ENCODE data around the gene TM7SF2. TPM values are rescaled to one million over a fixed set of nuclear protein-coding genes. Genes with fewer than 3 reads are reported as not detected.

TM7SF2 gene
- total RNA-seq, 1 donor from 2014 or later = 56.7 TPM

GRCh38 chr11:65150509-65151299, 39.0 kb downstream of the TM7SF2 start:
- intact Hi-C loops (cut with micrococcal nuclease) = no loop called here
- H3K9me3 ChIP-seq (replicated peaks) = peaks cover 10% of the 10 kb centered on the region
- DNase-seq = peak; percentile 83
- peak overlapping the region; percentile 77 for H3K27ac ChIP-seq (replicated peaks)
- no peaks in the 10 kb centered on the region for H3K27me3 ChIP-seq (ENCODE audit: low read depth)
- peaks cover 18% of the 10 kb centered on the region for H3K4me1 ChIP-seq
- H3K36me3 ChIP-seq = no peaks in the 10 kb centered on the region
- peak overlapping the region; percentile 17 for H3K4me3 ChIP-seq
- no peak for TF ChIP-seq CTCF (IDR thresholded peaks at IDR 0.05; ENCODE audit: borderline replicate concordance)

GRCh38 chr11:65151331-65151899, 39.7 kb downstream of the TM7SF2 start:
- H3K27ac ChIP-seq (replicated peaks) = peak overlapping the region; percentile 77
- no peaks in the 10 kb centered on the region for H3K36me3 ChIP-seq
- intact Hi-C loops (cut with micrococcal nuclease) = no loop called here
- H3K9me3 ChIP-seq (replicated peaks) = peaks cover 10% of the 10 kb centered on the region
- DNase-seq = no peak
- TF ChIP-seq CTCF (IDR thresholded peaks at IDR 0.05; ENCODE audit: borderline replicate concordance) = no peak
- peaks cover 18% of the 10 kb centered on the region for H3K4me1 ChIP-seq
- H3K4me3 ChIP-seq = no peak overlapping the region
- H3K27me3 ChIP-seq (ENCODE audit: low read depth) = no peaks in the 10 kb centered on the region

- Histone ChIP-seq H3K4me1 (peaks cover 18% of the 10 kb centered on the region), H3K4me3 (no peak overlapping the region), H3K9me3 (replicated peaks) (peaks cover 7% of the 10 kb centered on the region), H3K36me3 (no peaks in the 10 kb centered on the region), H3K27me3 (ENCODE audit: low read depth) (no peaks in the 10 kb centered on the region), H3K27ac (replicated peaks) (no peak overlapping the region)
- DNase-seq = no peak
- intact Hi-C loops (cut with micrococcal nuclease) = no loop called here
- no peak for TF ChIP-seq CTCF (IDR thresholded peaks at IDR 0.05; ENCODE audit: borderline replicate concordance)
These were observed 40.5 kb downstream of the TM7SF2 start for GRCh38 chr11:65152122-65152521.

GRCh38 chr11:65156256-65156655, 44.6 kb downstream of the TM7SF2 start:
- H3K4me1 ChIP-seq = peaks cover 5% of the 10 kb centered on the region
- DNase-seq = no peak
- no peak overlapping the region for H3K27ac ChIP-seq (replicated peaks)
- no peaks in the 10 kb centered on the region for H3K9me3 ChIP-seq (replicated peaks)
- H3K36me3 ChIP-seq = no peaks in the 10 kb centered on the region
- no peak for TF ChIP-seq CTCF (IDR thresholded peaks at IDR 0.05; ENCODE audit: borderline replicate concordance)
- no peaks in the 10 kb centered on the region for H3K27me3 ChIP-seq (ENCODE audit: low read depth)
- H3K4me3 ChIP-seq = no peak overlapping the region
- intact Hi-C loops (cut with micrococcal nuclease) = no loop called here

- no peak for TF ChIP-seq CTCF (IDR thresholded peaks at IDR 0.05; ENCODE audit: borderline replicate concordance)
- intact Hi-C loops (cut with micrococcal nuclease) = no loop called here
These were observed 45.3 kb downstream of the TM7SF2 start for GRCh38 chr11:65156926-65157325.

More at GRCh38 chr11:65156926-65157325, 45.3 kb downstream of the TM7SF2 start:
- Histone ChIP-seq H3K36me3 (no peaks in the 10 kb centered on the region), H3K27ac (replicated peaks) (no peak overlapping the region), H3K4me1 (no peaks in the 10 kb centered on the region), H3K9me3 (replicated peaks) (no peaks in the 10 kb centered on the region), H3K4me3 (no peak overlapping the region), H3K27me3 (ENCODE audit: low read depth) (no peaks in the 10 kb centered on the region)
- no peak for DNase-seq
